Endothelial cell of umbilical vein (primary cell): ENCODE measurements around the gene GNAT1. TPM values are rescaled to one million over a fixed set of nuclear protein-coding genes. Genes with fewer than 3 reads are reported as not detected.

Experiments used
- BruUV-seq: library from RNA; stranded (reverse); fragments of 400-500 nt; replicated peaks from 2 replicates; lab custom pipeline; 2021; lab: Mats Ljungman, UMichigan
- CTCF ChIA-PET: fragments of 300-600, 350-600 bp; sonication (Branson Sonifier 250); formaldehyde crosslinking; loops from one replicate; lab custom pipeline; 2021; ENCODE audit warnings: antibody characterized with exemption, inconsistent platforms; lab: Charles Lee
- POLR2A ChIA-PET: fragments of 300-600, 350-600 bp; sonication (Branson Sonifier 250); formaldehyde crosslinking; loops from one replicate; lab custom pipeline; 2021; ENCODE audit warnings: antibody characterized with exemption, inconsistent platforms; lab: Charles Lee
- DNase-seq: peaks from one replicate; pipeline ENCODE4 v3.0.0-alpha.2; 2011; ENCODE audit warnings: low read depth, low spot score
- FAIRE-seq: peaks from 2 replicates; lab custom pipeline; 2011; peaks lifted over from hg19 to GRCh38; lab: Jason Lieb, UNC
- H2AFZ ChIP-seq: 2 replicates; pipeline ENCODE4 v1.6.0; 2012; ENCODE audit warnings: low read depth, low read length, control low read depth, inconsistent platforms
- H3K27ac ChIP-seq: 2 replicates; pipeline ENCODE4 v1.5.1; 2011; ENCODE audit warnings: low read depth, mild to moderate bottlenecking, control low read depth, low read length, moderate library complexity; ENCODE audit not compliant: insufficient read depth
- H3K27me3 ChIP-seq, 2 experiments: 2 replicates each; pipeline versions ENCODE4 v1.6.0 to v1.6.1; 2011; ENCODE audit warnings: low read length in 2 of 2, mixed read lengths in 1 of 2; ENCODE audit not compliant: control insufficient read depth in 2 of 2, insufficient read depth in 2 of 2
- H3K36me3 ChIP-seq, 2 experiments: 2 replicates in 1 of 2; 3 replicates in 1 of 2; pipeline ENCODE4 v1.5.1; 2011; ENCODE audit warnings: low read length in 2 of 2, mild to moderate bottlenecking in 1 of 2, moderate library complexity in 1 of 2; ENCODE audit not compliant: control insufficient read depth in 2 of 2, insufficient read depth in 2 of 2; ENCODE audit errors: extremely low read depth in 1 of 2
- H3K4me1 ChIP-seq: 3 replicates; pipeline ENCODE4 v1.5.1; 2011; ENCODE audit warnings: mild to moderate bottlenecking, low read length; ENCODE audit not compliant: control insufficient read depth, insufficient read depth; ENCODE audit errors: extremely low read depth
- H3K4me2 ChIP-seq: 2 replicates; pipeline ENCODE4 v1.6.1; 2011; ENCODE audit warnings: low read length, control low read depth, mixed read lengths; ENCODE audit not compliant: insufficient read depth
- H3K4me3 ChIP-seq, 3 experiments: fragments of 200-600 bp in 1 of 3; sonication (generic), shearing (Covaris generic) in 1 of 3; replicated peaks in 1 of 3; 2 replicates each; pipeline ENCODE4 v1.5.1; 2011 to 2016; ENCODE audit warnings: control low read depth in 3 of 3, low read length in 3 of 3, mild to moderate bottlenecking in 2 of 3, inconsistent platforms in 1 of 3, low read depth in 1 of 3, moderate library complexity in 1 of 3; ENCODE audit not compliant: insufficient read depth in 1 of 3
- H3K79me2 ChIP-seq: 2 replicates; pipeline ENCODE4 v1.6.0; 2012; ENCODE audit warnings: low read length, inconsistent platforms; ENCODE audit not compliant: control insufficient read depth, insufficient read depth
- H3K9ac ChIP-seq: replicated peaks from 2 replicates; pipeline ENCODE3; 2011; ENCODE audit warnings: low read length, control low read depth; ENCODE audit not compliant: insufficient read depth; ENCODE audit errors: extremely low read depth
- H3K9me1 ChIP-seq: replicated peaks from 3 replicates; pipeline ENCODE4 v1.6.0; 2011; ENCODE audit warnings: mild to moderate bottlenecking, low read length; ENCODE audit not compliant: control insufficient read depth, insufficient read depth; ENCODE audit errors: extremely low read depth
- H3K9me3 ChIP-seq: replicated peaks from 2 replicates; pipeline ENCODE4 v1.5.1; 2012; ENCODE audit warnings: low read length, inconsistent platforms; ENCODE audit not compliant: control insufficient read depth, insufficient read depth
- H4K20me1 ChIP-seq: replicated peaks from 2 replicates; pipeline ENCODE3; 2011; ENCODE audit warnings: mild to moderate bottlenecking, low read length; ENCODE audit not compliant: control insufficient read depth, insufficient read depth; ENCODE audit errors: extremely low read depth
- EZH2 ChIP-seq: IDR thresholded peaks from 2 replicates; pipeline ENCODE4 v1.6.1; 2012; ENCODE audit warnings: borderline replicate concordance, low read depth, mild to moderate bottlenecking, moderate library complexity, low read length, inconsistent platforms; ENCODE audit not compliant: severe bottlenecking
- FOS ChIP-seq: IDR thresholded peaks from 2 replicates; pipeline ENCODE4 v1.6.1; 2011; ENCODE audit warnings: mild to moderate bottlenecking, low read length, moderate library complexity, borderline replicate concordance; ENCODE audit not compliant: insufficient read depth
- GATA2 ChIP-seq: IDR thresholded peaks from 2 replicates; pipeline ENCODE4 v1.7.0; 2011; ENCODE audit warnings: low read depth, mild to moderate bottlenecking, moderate library complexity, mixed read lengths, low read length; ENCODE audit not compliant: insufficient read length, insufficient read depth
- JUN ChIP-seq: IDR thresholded peaks from 2 replicates; pipeline ENCODE4 v1.6.1; 2011; ENCODE audit warnings: borderline replicate concordance, low read depth; ENCODE audit not compliant: insufficient read length, insufficient read depth
- MYC ChIP-seq: IDR thresholded peaks from one replicate; pipeline ENCODE4 v1.6.1; 2011; ENCODE audit warnings: mild to moderate bottlenecking, low read depth, low read length
- POLR2A ChIP-seq: IDR thresholded peaks from 2 replicates; pipeline ENCODE4 v1.6.1; 2012; ENCODE audit warnings: low read depth, mild to moderate bottlenecking, control low read depth, low read length
- POLR2AphosphoS5 ChIP-seq: IDR thresholded peaks from 2 replicates; pipeline ENCODE4 v1.6.1; 2012; ENCODE audit warnings: low read depth, mild to moderate bottlenecking, control low read depth, low read length, moderate library complexity; ENCODE audit not compliant: insufficient read depth
- dilution Hi-C: fragments of 300-500 bp; cut with MboI; formaldehyde crosslinking; loops from one replicate; pipeline ENCODE4 v1.15.0; 2019; ENCODE audit warnings: low sequenced_read_pairs; ENCODE audit not compliant: extremely low pct_ligation_motif_present
- intact Hi-C: fragments of 100-400 bp; cut with micrococcal nuclease; formaldehyde crosslinking; loops from one replicate; pipeline ENCODE4 v1.10.0; 2022
- polyA plus RNA-seq, 4 experiments: library from polyadenylated mRNA; depleted of rRNA in 3 of 4; stranded (reverse) in 3 of 4; unstranded in 1 of 4; fragments of >200 nt; gene quantifications; 2 replicates each; pipeline versions ENCODE4 v1.2.1 to v1.2.3, GENCODE V29; 2011 to 2012; ENCODE audit warnings: missing spikeins in 1 of 4
- total RNA-seq: library from RNA; stranded (reverse); gene quantifications from 2 replicates; pipeline ENCODE4 v1.2.3, GENCODE V29; 2021
- TF ChIP-seq, protein P1 (sequence below): IDR thresholded peaks from 2 replicates; pipeline ENCODE4 v1.6.1; 2011; ENCODE audit not compliant: insufficient read depth, insufficient read length
- TF ChIP-seq, protein P2 (sequence below), 2 donors: IDR thresholded peaks; 1 replicate in 1 of 2; 2 replicates in 1 of 2; pipeline ENCODE4 v1.5.1; 2011; ENCODE audit warnings: low read length in 2 of 2, mild to moderate bottlenecking in 2 of 2, moderate library complexity in 2 of 2, control low read depth in 1 of 2, inconsistent platforms in 1 of 2, low read depth in 1 of 2; ENCODE audit not compliant: insufficient read depth in 1 of 2; ENCODE audit errors: extremely low read depth in 1 of 2

The GNAT1 gene
- total and polyA plus RNA-seq, 2 donors (not counting 3 experiments of a cell fraction or from before 2014, with no cell fraction given) = 0.77 TPM; not detected in 1

DNA sequence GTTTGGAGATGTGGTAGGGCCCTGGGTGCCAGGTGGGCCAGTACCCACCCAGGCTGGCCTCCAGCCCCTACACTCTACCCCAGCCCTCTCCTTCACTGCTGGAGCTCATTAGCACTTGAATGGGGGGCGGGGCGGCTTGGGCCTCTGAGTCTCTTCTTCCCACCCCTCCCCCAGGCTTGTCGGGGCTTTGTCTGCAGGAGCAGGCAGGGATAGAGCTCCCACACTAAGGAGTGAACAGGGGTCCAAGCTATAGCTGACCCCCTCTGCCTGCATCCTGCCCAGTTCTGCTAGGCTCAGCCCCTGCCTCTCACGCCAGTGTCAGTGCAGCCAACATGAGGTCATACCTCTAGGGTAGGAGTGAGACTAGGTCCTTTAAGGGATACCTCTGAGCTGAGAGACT lies 49.8 kb downstream of the GNAT1 start:
- Histone ChIP-seq H3K36me3 (peaks cover 2 to 19% of the 10 kb centered on the region in 2 experiments), H3K4me2 (no peak overlapping the region), H3K9me1 (no peaks in the 10 kb centered on the region), H3K4me1 (peaks cover 76% of the 10 kb centered on the region), H3K9ac (no peak overlapping the region), H2AFZ (no peak overlapping the region), H3K27ac (peak overlapping the region; percentile 97), H4K20me1 (no peaks in the 10 kb centered on the region), H3K4me3 (no peak overlapping the region), H3K79me2 (peaks cover 92% of the 10 kb centered on the region), H3K27me3 (no peaks in the 10 kb centered on the region), H3K9me3 (no peaks in the 10 kb centered on the region)
- TF ChIP-seq POLR2AphosphoS5 = no peak
- no peak for TF ChIP-seq POLR2A
- TF ChIP-seq GATA2 = no peak
- no peak for TF ChIP-seq MYC
- no peak for TF ChIP-seq FOS
- no peak for TF ChIP-seq JUN
- TF ChIP-seq, protein P1, sequence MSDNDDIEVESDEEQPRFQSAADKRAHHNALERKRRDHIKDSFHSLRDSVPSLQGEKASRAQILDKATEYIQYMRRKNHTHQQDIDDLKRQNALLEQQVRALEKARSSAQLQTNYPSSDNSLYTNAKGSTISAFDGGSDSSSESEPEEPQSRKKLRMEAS = no peak
- TF ChIP-seq, protein P2, sequence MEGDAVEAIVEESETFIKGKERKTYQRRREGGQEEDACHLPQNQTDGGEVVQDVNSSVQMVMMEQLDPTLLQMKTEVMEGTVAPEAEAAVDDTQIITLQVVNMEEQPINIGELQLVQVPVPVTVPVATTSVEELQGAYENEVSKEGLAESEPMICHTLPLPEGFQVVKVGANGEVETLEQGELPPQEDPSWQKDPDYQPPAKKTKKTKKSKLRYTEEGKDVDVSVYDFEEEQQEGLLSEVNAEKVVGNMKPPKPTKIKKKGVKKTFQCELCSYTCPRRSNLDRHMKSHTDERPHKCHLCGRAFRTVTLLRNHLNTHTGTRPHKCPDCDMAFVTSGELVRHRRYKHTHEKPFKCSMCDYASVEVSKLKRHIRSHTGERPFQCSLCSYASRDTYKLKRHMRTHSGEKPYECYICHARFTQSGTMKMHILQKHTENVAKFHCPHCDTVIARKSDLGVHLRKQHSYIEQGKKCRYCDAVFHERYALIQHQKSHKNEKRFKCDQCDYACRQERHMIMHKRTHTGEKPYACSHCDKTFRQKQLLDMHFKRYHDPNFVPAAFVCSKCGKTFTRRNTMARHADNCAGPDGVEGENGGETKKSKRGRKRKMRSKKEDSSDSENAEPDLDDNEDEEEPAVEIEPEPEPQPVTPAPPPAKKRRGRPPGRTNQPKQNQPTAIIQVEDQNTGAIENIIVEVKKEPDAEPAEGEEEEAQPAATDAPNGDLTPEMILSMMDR (IDR thresholded peaks at IDR 0.05; ENCODE audit: extremely low read depth in 1 of 2, insufficient read depth in 1 of 2, low read depth in 1 of 2, low read length in 2 of 2) = no peak
- TF ChIP-seq EZH2 = no peak
- intact Hi-C loops = no loop called here
- BruUV-seq = no TSS peak
- CTCF ChIA-PET = interaction anchor here (1.4 to 5.6 kb wide), 2 partner anchors 13 to 19 kb away, joined by 4 to 54 read pairs; no protein-coding TSS in a partner anchor
- FAIRE-seq = peak; percentile 15
- DNase-seq = no peak
- POLR2A ChIA-PET = interaction anchor here (0.6 kb wide), 1 partner anchor 311 kb away, joined by 3 read pairs; no protein-coding TSS in a partner anchor
- dilution Hi-C loops = loop anchor here (5.0 kb wide), 1 partner anchor 59 kb away; no protein-coding TSS in a partner anchor
